H9 (cell line): Measurements from ENCODE around the gene LSM3. TPM values are rescaled to one million over a fixed set of nuclear protein-coding genes. Genes with fewer than 3 reads are reported as not detected.

ENCODE experiments used
- DNase-seq: peaks from one replicate; pipeline ENCODE4 v3.0.0-alpha.2; 2017
- H2AFZ ChIP-seq: one replicate; pipeline ENCODE4 v1.6.1; 2013; ENCODE audit warnings: mild to moderate bottlenecking, low read length, control low read depth, moderate library complexity
- H2AK5ac ChIP-seq: 2 replicates; pipeline ENCODE4 v1.6.1; 2013; ENCODE audit warnings: low read length, control low read depth, mixed read lengths; ENCODE audit not compliant: insufficient read length
- H2BK120ac ChIP-seq: one replicate; pipeline ENCODE4 v1.6.1; 2013; ENCODE audit warnings: low read depth, mild to moderate bottlenecking, low read length, control low read depth, inconsistent platforms; ENCODE audit not compliant: poor library complexity, severe bottlenecking
- H2BK12ac ChIP-seq: 2 replicates; pipeline ENCODE4 v1.6.1; 2013; ENCODE audit warnings: low read length, control low read depth, mixed read lengths, low read depth; ENCODE audit not compliant: insufficient read length
- H2BK15ac ChIP-seq: 2 replicates; pipeline ENCODE4 v1.6.1; 2013; ENCODE audit warnings: low read depth, low read length, control low read depth
- H2BK20ac ChIP-seq: one replicate; pipeline ENCODE4 v1.6.1; 2013; ENCODE audit warnings: low read depth, mild to moderate bottlenecking, low read length, control low read depth, inconsistent platforms; ENCODE audit not compliant: poor library complexity, severe bottlenecking
- H2BK5ac ChIP-seq: 2 replicates; pipeline ENCODE4 v1.6.1; 2013; ENCODE audit warnings: low read length, control low read depth, mixed read lengths; ENCODE audit not compliant: insufficient read length
- H3K14ac ChIP-seq: 2 replicates; pipeline ENCODE4 v1.6.1; 2013; ENCODE audit warnings: low read length, control low read depth; ENCODE audit not compliant: insufficient read depth
- H3K18ac ChIP-seq: 2 replicates; pipeline ENCODE4 v1.6.1; 2013; ENCODE audit warnings: low read depth, mild to moderate bottlenecking, mixed read lengths, low read length, control low read depth; ENCODE audit not compliant: insufficient read length
- H3K23ac ChIP-seq: 2 replicates; pipeline ENCODE4 v1.6.1; 2013; ENCODE audit warnings: low read length, control low read depth, mixed read lengths, low read depth; ENCODE audit not compliant: insufficient read length
- H3K23me2 ChIP-seq: 2 replicates; pipeline ENCODE4 v1.6.1; 2013; ENCODE audit warnings: low read depth, mild to moderate bottlenecking, mixed read lengths, low read length, control low read depth; ENCODE audit not compliant: insufficient read length, poor library complexity, severe bottlenecking
- H3K27ac ChIP-seq: 2 replicates; pipeline ENCODE4 v1.5.1; 2013; ENCODE audit warnings: low read length, control low read depth, mixed read lengths, low read depth; ENCODE audit not compliant: insufficient read length
- H3K27me3 ChIP-seq: 2 replicates; pipeline ENCODE4 v1.6.1; 2013; ENCODE audit warnings: low read length, control low read depth, inconsistent platforms; ENCODE audit not compliant: insufficient read depth
- H3K4ac ChIP-seq: 2 replicates; pipeline ENCODE4 v1.6.1; 2013; ENCODE audit warnings: low read depth, mild to moderate bottlenecking, control low read depth, inconsistent platforms, low read length, moderate library complexity
- H3K4me1 ChIP-seq: 2 replicates; pipeline ENCODE4 v1.6.1; 2013; ENCODE audit warnings: low read length, control low read depth, inconsistent platforms; ENCODE audit not compliant: insufficient read depth
- H3K4me2 ChIP-seq: 2 replicates; pipeline ENCODE4 v1.6.1; 2013; ENCODE audit warnings: low read length, control low read depth, mixed read lengths; ENCODE audit not compliant: insufficient read length, insufficient read depth
- H3K56ac ChIP-seq: 2 replicates; pipeline ENCODE4 v1.6.1; 2013; ENCODE audit warnings: low read depth, mild to moderate bottlenecking, mixed read lengths, low read length, control low read depth; ENCODE audit not compliant: insufficient read length
- H3K79me1 ChIP-seq: 2 replicates; pipeline ENCODE4 v1.6.1; 2013; ENCODE audit warnings: low read depth, mild to moderate bottlenecking, moderate library complexity, low read length, control low read depth, inconsistent platforms; ENCODE audit not compliant: insufficient read depth, poor library complexity, severe bottlenecking
- H3K79me2 ChIP-seq: 2 replicates; pipeline ENCODE4 v1.6.1; 2013; ENCODE audit warnings: low read length, control low read depth, inconsistent platforms; ENCODE audit not compliant: insufficient read depth
- H3K9ac ChIP-seq: 2 replicates; pipeline ENCODE4 v1.6.1; 2013; ENCODE audit warnings: low read length, control low read depth, mixed read lengths; ENCODE audit not compliant: insufficient read length; ENCODE audit errors: extremely low read depth
- H3K9me3 ChIP-seq: one replicate; pipeline ENCODE4 v1.6.1; 2013; ENCODE audit warnings: low read depth, low read length, inconsistent platforms; ENCODE audit not compliant: control insufficient read depth
- H3T11ph ChIP-seq: one replicate; pipeline ENCODE4 v1.6.1; 2013; ENCODE audit warnings: mild to moderate bottlenecking, low read length, control low read depth, inconsistent platforms
- H4K20me1 ChIP-seq: one replicate; pipeline ENCODE4 v1.6.1; 2013; ENCODE audit not compliant: control insufficient read depth, insufficient read length, insufficient read depth
- H4K5ac ChIP-seq: 2 replicates; pipeline ENCODE4 v1.6.1; 2013; ENCODE audit warnings: low read depth, mild to moderate bottlenecking, mixed read lengths, low read length, control low read depth; ENCODE audit not compliant: insufficient read length
- H4K8ac ChIP-seq: replicated peaks from 2 replicates; pipeline ENCODE4 v1.6.1; 2013; ENCODE audit warnings: low read length, control low read depth, mixed read lengths, low read depth; ENCODE audit not compliant: insufficient read length
- H4K91ac ChIP-seq: 2 replicates; pipeline ENCODE4 v1.6.1; 2013; ENCODE audit warnings: low read depth, mild to moderate bottlenecking, moderate library complexity, mixed read lengths, low read length, control low read depth; ENCODE audit not compliant: insufficient read length
- H3K27ac Mint-ChIP-seq, 3 experiments: 2 replicates in 2 of 3; 3 replicates in 1 of 3; pipeline ENCODE4 v1.8.0; 2020 to 2021; ENCODE audit warnings: mixed read lengths in 3 of 3, mild to moderate bottlenecking in 1 of 3, moderate library complexity in 1 of 3
- H3K27me3 Mint-ChIP-seq: 2 replicates; pipeline ENCODE4 v1.8.0; 2021; ENCODE audit warnings: low read depth, mild to moderate bottlenecking, moderate library complexity, mixed read lengths
- H3K36me3 Mint-ChIP-seq, 3 experiments: 2 replicates in 2 of 3; 3 replicates in 1 of 3; pipeline ENCODE4 v1.8.0; 2020 to 2021; ENCODE audit warnings: low read depth in 3 of 3, mixed read lengths in 3 of 3; ENCODE audit not compliant: insufficient read depth in 1 of 3
- H3K4me1 Mint-ChIP-seq, 2 experiments: 2 replicates each; pipeline ENCODE4 v1.8.0; 2020; ENCODE audit warnings: mixed read lengths in 2 of 2
- H3K4me3 Mint-ChIP-seq, 2 experiments: 2 replicates in 1 of 2; 3 replicates in 1 of 2; pipeline ENCODE4 v1.8.0; 2020 to 2021; ENCODE audit warnings: mild to moderate bottlenecking in 2 of 2, mixed read lengths in 2 of 2, moderate library complexity in 1 of 2
- H3K9me3 Mint-ChIP-seq, 2 experiments: 2 replicates in 1 of 2; 3 replicates in 1 of 2; pipeline ENCODE4 v1.8.0; 2020; ENCODE audit warnings: mild to moderate bottlenecking in 2 of 2, mixed read lengths in 2 of 2, moderate library complexity in 1 of 2
- WGBS: extraction: QIAGEN DNeasy Blood & Tissue Kit; methylation state at CpG from one replicate; pipeline ENCODE4 v1.1.7; 2013; ENCODE audit warnings: missing lambda C conversion rate, low lambda C conversion rate, mixed read lengths; ENCODE audit not compliant: insufficient read length; ENCODE audit errors: extremely low coverage; 5-methylcytosine and 5-hydroxymethylcytosine counted together
- total RNA-seq: library from RNA; stranded (reverse); gene quantifications from 2 replicates; pipeline ENCODE4 v1.2.1, GENCODE V29; 2021
- TF ChIP-seq, protein P1 (sequence below): fragments of 200-600 bp; sonication (generic); conservative IDR thresholded peaks from 3 replicates; pipeline ENCODE4 v1.8.0; 2021; ENCODE audit warnings: antibody characterized with exemption, mild to moderate bottlenecking

Gene LSM3
- total RNA-seq, 1 experiment from 2014 or later, result 24.4 TPM

DNA sequence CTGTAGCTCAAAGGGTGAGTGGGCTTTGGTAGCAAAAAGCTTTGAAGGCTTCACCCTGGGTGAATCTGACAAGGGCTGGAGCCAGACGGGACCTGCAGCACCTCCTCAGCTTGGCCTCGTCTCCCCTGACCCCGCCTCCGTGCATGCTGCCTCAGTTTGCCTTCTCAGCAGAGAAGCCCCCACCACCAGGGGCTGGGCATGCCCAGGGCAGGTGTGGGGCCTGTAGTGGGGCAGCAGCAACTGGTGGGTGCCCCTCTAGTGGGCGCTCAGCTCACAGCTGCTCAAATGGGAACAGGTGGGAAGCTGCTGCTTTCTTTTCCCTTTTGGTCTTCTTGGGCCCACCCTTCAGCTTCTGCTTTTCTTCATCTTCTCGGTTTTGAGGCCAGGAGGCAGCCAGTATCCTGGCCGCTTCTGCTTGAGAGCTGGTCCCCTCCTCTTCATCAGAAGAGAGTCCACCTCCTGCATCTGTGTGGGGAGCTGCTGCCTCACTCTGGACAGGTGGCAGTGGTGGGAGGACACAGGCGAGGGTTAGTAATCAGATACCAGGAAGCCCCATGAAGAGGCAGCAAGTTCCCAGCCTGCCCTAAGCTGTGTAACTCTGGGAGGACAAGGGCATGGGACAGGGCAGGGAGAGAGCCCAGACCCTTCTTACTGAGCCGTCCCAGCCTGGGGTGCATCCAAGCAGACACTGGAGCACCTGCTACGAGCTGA, 32.8 kb upstream of the LSM3 start:
- H3K4me3 Mint-ChIP-seq, result no peak overlapping the region
- WGBS, result no CpG with 5 or more reads among the region's 10 CpGs

More for the DNA sequence above, 32.8 kb upstream of the LSM3 start:
- H3K56ac ChIP-seq, result no peak overlapping the region
- H2BK12ac ChIP-seq, result peak overlapping the region; percentile 4
- TF ChIP-seq, protein P1, sequence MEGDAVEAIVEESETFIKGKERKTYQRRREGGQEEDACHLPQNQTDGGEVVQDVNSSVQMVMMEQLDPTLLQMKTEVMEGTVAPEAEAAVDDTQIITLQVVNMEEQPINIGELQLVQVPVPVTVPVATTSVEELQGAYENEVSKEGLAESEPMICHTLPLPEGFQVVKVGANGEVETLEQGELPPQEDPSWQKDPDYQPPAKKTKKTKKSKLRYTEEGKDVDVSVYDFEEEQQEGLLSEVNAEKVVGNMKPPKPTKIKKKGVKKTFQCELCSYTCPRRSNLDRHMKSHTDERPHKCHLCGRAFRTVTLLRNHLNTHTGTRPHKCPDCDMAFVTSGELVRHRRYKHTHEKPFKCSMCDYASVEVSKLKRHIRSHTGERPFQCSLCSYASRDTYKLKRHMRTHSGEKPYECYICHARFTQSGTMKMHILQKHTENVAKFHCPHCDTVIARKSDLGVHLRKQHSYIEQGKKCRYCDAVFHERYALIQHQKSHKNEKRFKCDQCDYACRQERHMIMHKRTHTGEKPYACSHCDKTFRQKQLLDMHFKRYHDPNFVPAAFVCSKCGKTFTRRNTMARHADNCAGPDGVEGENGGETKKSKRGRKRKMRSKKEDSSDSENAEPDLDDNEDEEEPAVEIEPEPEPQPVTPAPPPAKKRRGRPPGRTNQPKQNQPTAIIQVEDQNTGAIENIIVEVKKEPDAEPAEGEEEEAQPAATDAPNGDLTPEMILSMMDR, result peak; percentile 34; the same call in 2 of the 3 replicates
- H3K23ac ChIP-seq, result no peak overlapping the region
- H3K4me1 ChIP-seq, result peaks cover 6% of the 10 kb centered on the region; the same call in 1 of the 2 replicates
- H3K9ac ChIP-seq, result no peak overlapping the region
- Mint-ChIP-seq H3K27ac (peak overlapping the region in 2 of 3 experiments; percentile 8 to 88; a peak in 4 of 7 replicates), H3K27me3 (no peaks in the 10 kb centered on the region; the same call in 1 of the 2 replicates), H3K4me1 (peaks cover 10 to 24% of the 10 kb centered on the region in 2 experiments), H3K9me3 (no peaks in the 10 kb centered on the region; a peak in 1 of 5 replicates), H3K36me3 (peaks cover 14 to 59% (median 39%) of the 10 kb centered on the region in 3 experiments)
- no peaks in the 10 kb centered on the region for H3K9me3 ChIP-seq
- H3T11ph ChIP-seq, result no peak overlapping the region
- no peak overlapping the region for H2BK120ac ChIP-seq
- H3K14ac ChIP-seq, result no peak overlapping the region
- H4K91ac ChIP-seq, result peak overlapping the region; percentile 74
- no peak overlapping the region for H3K4me2 ChIP-seq
- no peak overlapping the region for H2AK5ac ChIP-seq
- peaks cover 2% of the 10 kb centered on the region for H3K23me2 ChIP-seq
- no peak overlapping the region for H2BK20ac ChIP-seq
- DNase-seq, result peak; percentile 49
- H4K8ac ChIP-seq, result no peak overlapping the region
- no peaks in the 10 kb centered on the region for H3K79me2 ChIP-seq
- no peaks in the 10 kb centered on the region for H3K27me3 ChIP-seq
- no peak overlapping the region for H3K27ac ChIP-seq
- H3K4ac ChIP-seq, result no peak overlapping the region
- no peak overlapping the region for H4K5ac ChIP-seq
- H4K20me1 ChIP-seq, result peaks cover 2% of the 10 kb centered on the region
- H2BK15ac ChIP-seq, result no peak overlapping the region
- no peak overlapping the region for H3K18ac ChIP-seq
- no peak overlapping the region for H2AFZ ChIP-seq
- no peak overlapping the region for H2BK5ac ChIP-seq
- H3K79me1 ChIP-seq, result no peaks in the 10 kb centered on the region
